ENCODE data around the gene HSPB1.

DNA sequence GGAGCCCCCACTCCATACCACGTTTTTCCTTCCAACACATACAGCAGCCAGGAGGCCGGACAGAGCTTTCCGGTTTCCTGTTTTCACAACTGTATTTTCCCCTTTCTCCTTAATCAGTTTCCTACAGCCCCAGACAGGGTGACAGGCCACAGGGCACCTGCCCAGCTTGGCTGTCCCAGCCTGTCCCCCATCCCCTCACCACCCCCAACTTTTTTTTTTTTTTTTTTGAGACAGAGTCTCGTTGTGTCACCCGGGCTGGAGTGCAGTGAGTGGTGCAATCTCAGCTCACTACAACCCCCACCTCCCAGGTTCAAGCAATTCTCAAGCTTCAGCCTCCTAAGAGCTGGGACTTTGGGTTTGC lies 10.3 kb upstream of the HSPB1 start:
- TF ChIP-seq ARNTL (CRISPR knock-in tag; IDR thresholded peaks at IDR 0.05; ENCODE audit: borderline replicate concordance, low read depth) (no peak), RARB (CRISPR knock-in tag; IDR thresholded peaks at IDR 0.05) (no peak), ZNF70 (CRISPR knock-in tag; IDR thresholded peaks at IDR 0.05) (no peak), BACH2 (CRISPR knock-in tag; IDR thresholded peaks at IDR 0.05; ENCODE audit: borderline replicate concordance) (no peak), CSDC2 (CRISPR knock-in tag; IDR thresholded peaks at IDR 0.05) (no peak), TCF4 (CRISPR knock-in tag; IDR thresholded peaks at IDR 0.05; ENCODE audit: borderline replicate concordance) (no peak), ESRRG (CRISPR knock-in tag; IDR thresholded peaks at IDR 0.05) (no peak), ZFP30 (CRISPR knock-in tag; IDR thresholded peaks at IDR 0.05) (no peak), ISL1 (CRISPR knock-in tag; IDR thresholded peaks at IDR 0.05) (no peak), ZNF8 (CRISPR knock-in tag; IDR thresholded peaks at IDR 0.05) (no peak)
- TF ChIP-seq, protein P1, sequence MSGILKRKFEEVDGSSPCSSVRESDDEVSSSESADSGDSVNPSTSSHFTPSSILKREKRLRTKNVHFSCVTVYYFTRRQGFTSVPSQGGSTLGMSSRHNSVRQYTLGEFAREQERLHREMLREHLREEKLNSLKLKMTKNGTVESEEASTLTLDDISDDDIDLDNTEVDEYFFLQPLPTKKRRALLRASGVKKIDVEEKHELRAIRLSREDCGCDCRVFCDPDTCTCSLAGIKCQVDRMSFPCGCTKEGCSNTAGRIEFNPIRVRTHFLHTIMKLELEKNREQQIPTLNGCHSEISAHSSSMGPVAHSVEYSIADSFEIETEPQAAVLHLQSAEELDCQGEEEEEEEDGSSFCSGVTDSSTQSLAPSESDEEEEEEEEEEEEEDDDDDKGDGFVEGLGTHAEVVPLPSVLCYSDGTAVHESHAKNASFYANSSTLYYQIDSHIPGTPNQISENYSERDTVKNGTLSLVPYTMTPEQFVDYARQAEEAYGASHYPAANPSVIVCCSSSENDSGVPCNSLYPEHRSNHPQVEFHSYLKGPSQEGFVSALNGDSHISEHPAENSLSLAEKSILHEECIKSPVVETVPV (CRISPR knock-in tag; IDR thresholded peaks at IDR 0.05): no peak
- TF ChIP-seq, protein P2, sequence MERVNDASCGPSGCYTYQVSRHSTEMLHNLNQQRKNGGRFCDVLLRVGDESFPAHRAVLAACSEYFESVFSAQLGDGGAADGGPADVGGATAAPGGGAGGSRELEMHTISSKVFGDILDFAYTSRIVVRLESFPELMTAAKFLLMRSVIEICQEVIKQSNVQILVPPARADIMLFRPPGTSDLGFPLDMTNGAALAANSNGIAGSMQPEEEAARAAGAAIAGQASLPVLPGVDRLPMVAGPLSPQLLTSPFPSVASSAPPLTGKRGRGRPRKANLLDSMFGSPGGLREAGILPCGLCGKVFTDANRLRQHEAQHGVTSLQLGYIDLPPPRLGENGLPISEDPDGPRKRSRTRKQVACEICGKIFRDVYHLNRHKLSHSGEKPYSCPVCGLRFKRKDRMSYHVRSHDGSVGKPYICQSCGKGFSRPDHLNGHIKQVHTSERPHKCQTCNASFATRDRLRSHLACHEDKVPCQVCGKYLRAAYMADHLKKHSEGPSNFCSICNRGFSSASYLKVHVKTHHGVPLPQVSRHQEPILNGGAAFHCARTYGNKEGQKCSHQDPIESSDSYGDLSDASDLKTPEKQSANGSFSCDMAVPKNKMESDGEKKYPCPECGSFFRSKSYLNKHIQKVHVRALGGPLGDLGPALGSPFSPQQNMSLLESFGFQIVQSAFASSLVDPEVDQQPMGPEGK (CRISPR knock-in tag; IDR thresholded peaks at IDR 0.05; ENCODE audit: borderline replicate concordance): no peak
- TF ChIP-seq, protein P3, sequence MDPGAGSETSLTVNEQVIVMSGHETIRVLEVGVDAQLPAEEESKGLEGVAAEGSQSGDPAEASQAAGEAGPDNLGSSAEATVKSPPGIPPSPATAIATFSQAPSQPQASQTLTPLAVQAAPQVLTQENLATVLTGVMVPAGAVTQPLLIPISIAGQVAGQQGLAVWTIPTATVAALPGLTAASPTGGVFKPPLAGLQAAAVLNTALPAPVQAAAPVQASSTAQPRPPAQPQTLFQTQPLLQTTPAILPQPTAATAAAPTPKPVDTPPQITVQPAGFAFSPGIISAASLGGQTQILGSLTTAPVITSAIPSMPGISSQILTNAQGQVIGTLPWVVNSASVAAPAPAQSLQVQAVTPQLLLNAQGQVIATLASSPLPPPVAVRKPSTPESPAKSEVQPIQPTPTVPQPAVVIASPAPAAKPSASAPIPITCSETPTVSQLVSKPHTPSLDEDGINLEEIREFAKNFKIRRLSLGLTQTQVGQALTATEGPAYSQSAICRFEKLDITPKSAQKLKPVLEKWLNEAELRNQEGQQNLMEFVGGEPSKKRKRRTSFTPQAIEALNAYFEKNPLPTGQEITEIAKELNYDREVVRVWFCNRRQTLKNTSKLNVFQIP (CRISPR knock-in tag; IDR thresholded peaks at IDR 0.05; ENCODE audit: borderline replicate concordance, low read depth): no peak
- TF ChIP-seq, protein P4, sequence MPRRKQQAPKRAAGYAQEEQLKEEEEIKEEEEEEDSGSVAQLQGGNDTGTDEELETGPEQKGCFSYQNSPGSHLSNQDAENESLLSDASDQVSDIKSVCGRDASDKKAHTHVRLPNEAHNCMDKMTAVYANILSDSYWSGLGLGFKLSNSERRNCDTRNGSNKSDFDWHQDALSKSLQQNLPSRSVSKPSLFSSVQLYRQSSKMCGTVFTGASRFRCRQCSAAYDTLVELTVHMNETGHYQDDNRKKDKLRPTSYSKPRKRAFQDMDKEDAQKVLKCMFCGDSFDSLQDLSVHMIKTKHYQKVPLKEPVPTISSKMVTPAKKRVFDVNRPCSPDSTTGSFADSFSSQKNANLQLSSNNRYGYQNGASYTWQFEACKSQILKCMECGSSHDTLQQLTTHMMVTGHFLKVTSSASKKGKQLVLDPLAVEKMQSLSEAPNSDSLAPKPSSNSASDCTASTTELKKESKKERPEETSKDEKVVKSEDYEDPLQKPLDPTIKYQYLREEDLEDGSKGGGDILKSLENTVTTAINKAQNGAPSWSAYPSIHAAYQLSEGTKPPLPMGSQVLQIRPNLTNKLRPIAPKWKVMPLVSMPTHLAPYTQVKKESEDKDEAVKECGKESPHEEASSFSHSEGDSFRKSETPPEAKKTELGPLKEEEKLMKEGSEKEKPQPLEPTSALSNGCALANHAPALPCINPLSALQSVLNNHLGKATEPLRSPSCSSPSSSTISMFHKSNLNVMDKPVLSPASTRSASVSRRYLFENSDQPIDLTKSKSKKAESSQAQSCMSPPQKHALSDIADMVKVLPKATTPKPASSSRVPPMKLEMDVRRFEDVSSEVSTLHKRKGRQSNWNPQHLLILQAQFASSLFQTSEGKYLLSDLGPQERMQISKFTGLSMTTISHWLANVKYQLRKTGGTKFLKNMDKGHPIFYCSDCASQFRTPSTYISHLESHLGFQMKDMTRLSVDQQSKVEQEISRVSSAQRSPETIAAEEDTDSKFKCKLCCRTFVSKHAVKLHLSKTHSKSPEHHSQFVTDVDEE (CRISPR knock-in tag; IDR thresholded peaks at IDR 0.05): no peak
